ENCODE data around the gene MLLT6.
A peak's percentile ranks its signal among the peaks of the same experiment; 100 is the strongest.

MLLT6 gene

DNA sequence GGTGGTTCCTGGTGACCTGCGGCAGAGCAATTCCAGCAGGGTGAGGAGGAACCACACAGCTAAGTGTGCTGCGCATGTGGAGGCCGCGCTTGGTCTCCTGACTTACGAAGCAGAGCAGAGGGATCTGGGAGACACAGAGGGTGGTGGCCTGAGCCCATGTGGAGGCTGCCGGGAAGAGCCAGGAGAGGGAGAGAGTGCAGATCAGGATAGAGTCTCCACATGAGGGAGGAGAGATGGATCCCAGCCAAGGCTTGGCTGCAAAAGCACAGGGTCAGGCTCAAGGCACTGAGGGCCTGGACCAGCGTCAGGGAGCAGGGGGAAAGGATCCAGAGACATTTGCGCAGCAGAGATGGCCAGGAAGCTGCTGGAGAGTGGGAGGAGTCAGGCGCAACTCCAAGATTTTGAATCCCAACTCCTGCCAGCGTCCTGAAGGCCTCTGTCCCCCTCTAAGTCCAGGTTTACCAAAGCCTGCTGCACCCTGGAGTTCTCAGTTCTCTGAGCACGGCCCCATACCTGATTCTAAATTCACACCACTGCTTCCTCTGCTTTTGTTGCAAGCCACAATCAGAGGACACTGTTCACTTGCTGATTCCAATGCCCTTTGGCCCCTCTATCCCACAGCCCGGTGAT is 11.3 kb upstream of the MLLT6 start:
- no peak for DNase-seq
- TF ChIP-seq POLR2A (IDR thresholded peaks at IDR 0.05; ENCODE audit: low read length) (no peak), GATA1 (IDR thresholded peaks at IDR 0.05; ENCODE audit: low read depth, low read length) (no peak)

DNA sequence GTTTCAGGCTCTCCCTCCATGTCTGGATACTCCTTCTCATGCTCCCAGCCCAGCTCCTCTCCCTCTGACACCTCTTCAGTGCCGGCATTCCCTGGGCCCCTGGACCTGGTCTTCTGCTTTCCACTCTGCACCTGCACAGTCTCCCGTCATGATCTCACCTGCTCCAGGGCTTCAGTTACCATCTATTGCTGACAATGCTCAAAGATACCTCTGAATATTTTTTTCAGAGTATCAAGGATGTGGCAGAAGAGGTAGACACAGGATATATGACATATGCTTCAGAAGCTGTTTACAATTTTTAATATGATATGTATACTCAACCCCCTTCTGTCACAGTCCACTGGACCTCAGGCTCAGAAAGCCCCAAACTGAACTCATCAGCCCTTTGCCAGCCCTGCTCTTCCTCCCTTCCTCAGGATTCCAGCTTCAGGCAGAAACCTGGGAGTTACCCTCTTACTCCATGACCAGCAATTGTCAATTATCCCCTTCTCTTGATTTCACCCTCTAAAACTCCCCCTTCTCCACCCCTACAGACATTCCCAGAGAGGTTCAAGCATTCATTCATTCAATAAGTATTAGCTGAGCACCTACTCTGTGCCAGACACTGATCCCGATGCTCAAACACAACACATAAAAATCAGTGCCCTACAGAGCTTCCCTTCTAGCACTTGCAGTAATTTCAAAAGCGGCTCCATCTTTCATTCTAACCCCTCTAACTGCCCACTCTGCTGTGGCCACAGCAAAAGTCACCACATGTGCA is 7.8 kb upstream of the MLLT6 start:
- no peak for TF ChIP-seq POLR2A (IDR thresholded peaks at IDR 0.05; ENCODE audit: low read length)
- no peak for TF ChIP-seq GATA1 (IDR thresholded peaks at IDR 0.05; ENCODE audit: low read depth, low read length)
- DNase-seq = no peak

DNA sequence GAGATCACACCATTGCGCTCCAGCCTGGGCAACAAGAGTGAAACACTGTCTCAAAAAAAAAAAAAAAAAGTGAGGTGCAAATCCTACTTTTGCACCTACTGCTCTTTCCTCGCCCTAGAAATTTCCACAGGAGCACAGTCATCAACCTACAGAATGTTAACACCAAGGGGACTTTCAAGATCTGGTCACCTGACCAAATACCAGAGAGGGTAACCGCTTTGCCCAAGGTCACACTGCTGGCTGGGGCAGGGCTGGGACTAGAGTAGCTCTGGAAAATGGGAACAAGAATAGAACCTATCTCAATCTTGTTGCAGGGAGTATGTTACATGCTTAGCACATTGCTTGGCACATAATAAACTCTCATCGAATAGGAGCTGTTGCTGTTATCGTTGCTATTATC is 6.3 kb upstream of the MLLT6 start:
- no peak for TF ChIP-seq GATA1 (IDR thresholded peaks at IDR 0.05; ENCODE audit: low read depth, low read length)
- DNase-seq = no peak

DNA sequence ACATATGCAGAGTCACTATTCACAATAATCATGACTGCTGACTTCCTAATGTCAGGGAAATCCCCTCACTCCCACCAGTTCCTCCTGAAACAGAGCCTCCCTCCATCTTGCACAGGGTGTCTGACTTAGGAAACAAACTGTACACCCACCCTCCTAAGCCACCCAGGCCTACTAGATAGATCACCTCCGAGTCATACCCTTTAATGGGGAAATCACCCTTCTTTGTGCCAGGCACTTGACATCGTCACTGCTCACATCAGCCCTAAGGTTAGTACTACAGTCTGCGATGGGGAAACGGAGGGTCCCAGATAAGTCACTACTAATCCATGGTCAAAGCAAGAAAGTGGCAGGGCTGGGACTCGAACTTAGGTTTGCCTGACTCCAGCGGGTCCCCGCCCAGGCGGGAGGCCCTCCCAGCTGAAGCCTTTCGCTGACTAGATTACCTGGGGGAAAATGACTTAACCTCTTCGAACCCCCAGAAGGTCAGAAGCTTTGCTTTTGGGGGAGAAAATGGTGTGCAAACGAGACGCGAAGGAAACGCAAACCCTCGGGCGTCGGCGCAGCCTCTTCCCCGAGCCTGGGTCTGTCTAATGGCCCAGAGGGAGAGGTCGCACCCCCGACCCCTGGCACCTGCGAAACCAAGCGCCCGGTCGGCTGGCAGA is 3.4 kb upstream of the MLLT6 start:
- peak; percentile 80 to 84 for DNase-seq
- TF ChIP-seq GATA1 (IDR thresholded peaks at IDR 0.05; ENCODE audit: low read depth, low read length) (no peak), POLR2A (IDR thresholded peaks at IDR 0.05; ENCODE audit: low read length) (no peak)

DNA sequence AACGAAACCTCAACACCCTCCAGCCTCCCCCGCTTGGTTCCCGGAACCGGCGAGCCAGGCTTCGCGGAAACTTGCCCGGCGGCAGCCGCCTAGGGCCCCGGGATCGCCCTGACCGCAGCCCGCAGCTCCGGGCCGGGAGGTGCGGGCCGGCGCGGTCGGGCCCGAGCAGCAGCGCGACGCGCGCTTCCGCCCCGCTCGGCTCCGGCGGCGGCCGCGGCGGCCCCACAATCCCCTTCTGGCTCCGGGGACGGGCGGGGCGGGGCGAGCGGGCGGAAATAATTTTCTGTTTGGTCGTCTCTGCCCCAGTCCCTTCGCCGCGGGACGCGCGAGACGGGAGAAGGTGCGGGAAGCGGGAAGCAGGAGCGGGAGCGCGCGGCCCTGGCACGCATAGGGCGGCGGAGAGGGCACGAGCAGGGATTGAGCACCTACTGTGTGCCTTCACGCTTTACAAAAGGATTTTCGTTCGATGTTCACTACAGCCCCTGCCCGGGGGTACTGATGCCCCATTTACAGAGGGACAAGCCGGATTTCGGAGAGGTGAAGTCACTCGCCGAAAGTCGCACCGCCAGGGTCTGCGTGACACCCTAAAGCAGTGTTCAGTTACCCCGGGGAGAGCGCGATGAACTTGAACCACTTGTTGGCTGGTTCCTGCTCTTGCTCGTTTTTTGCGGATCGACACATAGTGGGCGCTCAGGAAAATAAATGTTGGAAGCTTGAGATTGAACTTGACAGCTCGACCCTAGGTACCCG is 2.7 kb upstream of the MLLT6 start:
- TF ChIP-seq GATA1 (IDR thresholded peaks at IDR 0.05; ENCODE audit: low read depth, low read length) = no peak
- peak; percentile 82 for TF ChIP-seq POLR2A (IDR thresholded peaks at IDR 0.05; ENCODE audit: low read length)
- DNase-seq = peak; percentile 90 to 93

DNA sequence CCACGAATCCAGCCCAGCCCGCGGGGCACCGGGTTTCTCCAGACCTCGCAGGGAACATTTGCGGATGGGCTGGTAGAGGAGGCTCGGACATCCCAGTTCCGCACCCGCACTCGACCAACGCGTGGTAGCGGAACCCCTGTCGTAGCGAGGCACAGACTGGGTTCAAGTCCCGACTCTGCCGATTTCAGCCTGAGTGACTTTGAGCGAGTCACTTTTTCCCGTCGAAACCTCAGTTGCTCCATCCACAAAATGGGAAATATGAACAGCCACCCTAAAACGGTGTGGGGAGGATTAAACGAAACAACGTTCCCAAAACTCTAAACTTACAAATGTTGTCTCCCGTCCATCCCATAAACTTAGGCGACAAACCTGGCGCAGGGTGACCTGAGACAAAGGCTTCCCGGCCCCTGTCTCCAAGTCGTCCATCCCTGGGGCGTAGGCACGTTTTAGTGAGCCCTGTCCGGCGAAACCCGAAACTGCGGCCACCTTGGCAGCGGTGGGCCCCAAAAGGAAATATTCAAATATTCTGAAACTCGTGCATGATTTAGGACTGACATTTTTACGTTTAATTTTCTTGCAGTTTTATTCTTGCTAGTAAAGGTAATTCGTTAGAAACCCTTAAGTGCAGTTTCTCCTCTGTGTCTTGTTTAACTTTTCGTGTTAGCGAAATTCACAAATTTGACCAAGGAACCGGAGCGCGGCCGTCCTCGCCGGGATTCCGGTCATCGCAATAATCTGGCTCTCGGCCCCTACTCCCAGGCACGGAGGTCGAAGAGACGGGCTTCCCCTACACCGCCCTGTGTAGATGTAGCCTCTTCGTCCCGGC is 1.9 kb upstream of the MLLT6 start:
- TF ChIP-seq POLR2A (IDR thresholded peaks at IDR 0.05; ENCODE audit: low read length) = no peak
- TF ChIP-seq GATA1 (IDR thresholded peaks at IDR 0.05; ENCODE audit: low read depth, low read length) = no peak
- peak; percentile 70 to 75 for DNase-seq

DNA sequence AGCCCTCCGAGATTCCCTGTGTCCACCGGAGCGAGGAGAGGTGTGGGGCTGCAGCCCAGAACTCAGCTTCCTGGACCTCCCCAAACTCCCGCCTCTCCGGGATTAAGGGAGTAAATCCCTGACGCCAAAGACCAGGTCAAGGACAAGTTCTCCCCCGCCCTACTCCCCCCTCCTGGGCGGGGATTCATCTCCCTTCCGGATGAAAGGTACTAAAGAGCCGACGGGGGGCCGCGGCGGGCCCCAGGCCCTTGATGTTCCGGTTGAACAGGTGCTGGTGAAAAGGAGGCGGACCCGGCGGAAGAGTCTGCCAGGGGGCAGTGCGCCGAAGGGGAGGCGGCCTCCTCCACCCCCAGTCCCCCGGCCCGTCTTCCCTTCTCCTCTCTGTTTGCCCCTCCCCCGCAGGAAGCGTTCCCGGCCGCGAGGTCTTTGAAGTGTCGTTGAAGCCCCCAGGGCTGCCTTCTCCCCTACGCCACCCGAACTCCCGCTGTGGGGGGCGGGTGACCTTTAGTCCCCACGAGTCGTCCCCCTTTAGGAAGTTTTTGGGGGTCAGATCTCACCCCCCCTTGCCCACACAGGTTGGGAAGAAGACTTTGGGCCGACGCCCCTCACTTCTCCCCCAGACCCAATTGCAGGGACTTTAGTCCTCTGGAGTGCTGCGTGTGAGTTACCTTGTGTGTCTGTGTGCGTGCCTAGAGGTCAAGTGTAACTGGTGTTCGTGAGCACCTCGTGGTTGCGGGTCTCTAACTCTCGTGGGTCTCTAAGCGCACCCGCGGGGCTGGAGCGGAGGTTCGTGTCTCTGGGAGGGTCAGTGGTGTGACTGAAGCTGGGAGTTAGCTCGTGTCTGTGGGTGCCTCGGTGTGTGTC is 1.1 kb upstream of the MLLT6 start:
- TF ChIP-seq POLR2A (IDR thresholded peaks at IDR 0.05; ENCODE audit: low read length) (peak; percentile 40), GATA1 (IDR thresholded peaks at IDR 0.05; ENCODE audit: low read depth, low read length) (no peak)
- DNase-seq = peak; percentile 67 to 72

DNA sequence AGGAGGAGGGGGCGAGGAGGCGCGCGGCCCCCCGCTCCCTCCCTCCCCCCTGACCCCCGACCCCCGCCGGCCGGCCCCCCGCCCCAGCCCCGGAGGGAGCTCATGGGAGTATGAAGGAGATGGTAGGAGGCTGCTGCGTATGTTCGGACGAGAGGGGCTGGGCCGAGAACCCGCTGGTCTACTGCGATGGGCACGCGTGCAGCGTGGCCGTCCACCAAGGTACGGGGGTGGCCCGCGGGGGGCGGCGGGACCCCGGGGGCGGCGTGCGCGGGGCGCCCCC is 390 bp downstream of the MLLT6 start:
- no peak for TF ChIP-seq GATA1 (IDR thresholded peaks at IDR 0.05; ENCODE audit: low read depth, low read length)
- TF ChIP-seq POLR2A (IDR thresholded peaks at IDR 0.05; ENCODE audit: low read length) = no peak
- DNase-seq = peak; percentile 50 to 57

DNA sequence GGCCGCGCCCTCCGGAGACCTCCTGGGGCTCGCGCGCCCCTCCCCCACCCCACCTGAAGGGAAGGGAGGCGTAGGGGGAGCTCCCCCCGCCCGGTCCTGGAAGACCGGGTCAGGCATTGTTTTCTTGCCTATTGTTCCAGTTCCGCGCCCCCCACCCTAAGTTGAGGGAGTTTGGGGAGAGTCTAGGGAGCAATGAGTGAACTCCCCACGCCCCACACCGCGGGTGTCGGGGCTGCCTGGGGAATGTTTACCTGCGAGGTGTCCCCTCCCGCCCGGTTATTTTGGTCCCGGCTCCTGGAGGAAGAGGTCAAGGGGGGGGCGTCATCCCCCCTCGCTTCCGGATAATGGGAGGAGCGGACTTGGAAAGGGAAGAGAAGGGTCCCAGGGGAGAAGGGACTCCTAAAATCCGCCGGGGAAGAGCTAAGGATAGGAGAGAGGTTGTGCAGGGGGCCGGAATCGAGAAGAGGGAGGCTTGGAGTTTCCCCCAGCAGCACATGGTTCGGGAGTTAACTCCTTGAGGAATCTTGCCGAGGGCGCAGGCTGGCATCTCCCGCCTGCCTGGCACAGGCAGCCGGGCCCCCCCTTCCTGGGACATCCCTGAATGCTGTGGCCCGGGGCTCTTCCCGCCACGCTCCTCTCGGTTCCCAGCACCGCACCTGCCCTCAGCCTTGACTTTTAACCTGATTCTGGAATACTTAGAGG is 881 bp downstream of the MLLT6 start:
- TF ChIP-seq GATA1 (IDR thresholded peaks at IDR 0.05; ENCODE audit: low read depth, low read length) = no peak
- no peak for TF ChIP-seq POLR2A (IDR thresholded peaks at IDR 0.05; ENCODE audit: low read length)
- DNase-seq = no peak

DNA sequence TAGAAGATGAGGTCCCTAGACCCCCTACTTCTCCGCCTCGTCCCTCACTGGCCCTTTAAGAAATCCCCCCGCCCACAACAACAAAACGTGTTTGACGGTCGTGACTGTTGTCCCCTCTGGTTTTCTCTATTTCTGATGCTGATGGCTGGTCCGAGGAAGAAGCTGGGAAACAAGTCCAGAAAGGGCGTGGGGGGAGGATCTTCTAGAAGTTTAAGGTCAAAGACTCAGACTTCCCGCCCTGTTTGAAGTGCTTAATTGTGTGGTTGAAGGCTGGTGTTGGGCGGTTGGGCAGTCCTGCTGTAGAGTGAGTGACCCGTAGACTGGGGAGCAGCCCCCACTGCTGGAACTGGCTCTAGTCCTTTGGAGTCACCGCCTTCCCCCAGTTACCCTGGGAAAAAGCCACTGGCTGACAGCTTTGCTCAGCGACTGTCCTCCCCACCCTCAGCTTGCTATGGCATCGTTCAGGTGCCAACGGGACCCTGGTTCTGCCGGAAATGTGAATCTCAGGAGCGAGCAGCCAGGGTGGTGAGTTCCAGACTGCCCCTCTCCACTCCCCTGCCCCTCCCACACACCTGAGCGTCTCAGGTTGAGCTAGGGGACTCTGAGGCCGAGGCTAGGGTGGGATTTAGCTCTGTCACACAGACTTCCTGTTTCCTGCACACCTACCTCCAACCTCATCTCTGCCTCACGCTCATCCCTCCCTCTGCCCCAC is 1.6 kb downstream of the MLLT6 start:
- no peak for TF ChIP-seq GATA1 (IDR thresholded peaks at IDR 0.05; ENCODE audit: low read depth, low read length)
- no peak for TF ChIP-seq POLR2A (IDR thresholded peaks at IDR 0.05; ENCODE audit: low read length)
- peak; percentile 25 to 32 for DNase-seq

DNA sequence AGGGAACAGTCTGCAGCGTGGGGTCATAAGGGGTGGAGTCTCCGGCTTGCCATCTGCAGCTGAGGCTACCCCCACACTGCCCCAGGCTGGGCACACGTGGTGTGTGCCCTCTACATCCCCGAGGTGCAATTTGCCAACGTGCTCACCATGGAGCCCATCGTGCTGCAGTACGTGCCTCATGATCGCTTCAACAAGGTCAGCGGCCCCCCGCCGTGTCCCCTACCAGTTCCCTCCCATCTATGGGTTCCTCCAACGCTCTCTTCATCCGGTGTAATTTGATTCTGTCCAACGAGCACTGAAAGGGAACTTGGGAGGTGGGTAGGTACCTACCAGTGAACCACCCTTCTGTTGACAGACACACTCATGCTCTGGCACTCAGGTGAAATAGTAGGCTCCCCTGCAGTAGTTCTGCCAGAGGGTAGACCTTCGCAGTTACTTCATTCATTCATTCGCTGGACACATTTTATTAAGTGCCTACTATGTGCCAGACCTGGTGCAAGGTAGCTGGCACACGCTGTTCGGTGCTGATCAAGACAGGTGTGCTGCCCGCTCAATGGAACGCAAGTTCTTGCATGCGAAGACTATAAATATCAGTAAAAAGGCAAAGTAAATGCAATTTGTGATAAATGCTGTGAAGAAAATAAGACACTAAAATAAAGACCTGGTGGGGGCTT is 2.7 kb downstream of the MLLT6 start:
- TF ChIP-seq POLR2A (IDR thresholded peaks at IDR 0.05; ENCODE audit: low read length) = no peak
- no peak for DNase-seq
